AG09319 (cell line): Measurements from ENCODE around the gene RASSF8.

Source experiments
- DNase-seq: peaks from one replicate; pipeline ENCODE4 v3.0.0-alpha.2; 2010; ENCODE audit warnings: low read depth; ENCODE audit errors: extremely low read depth
- CTCF ChIP-seq: IDR thresholded peaks from 2 replicates; pipeline ENCODE4 v1.5.1; 2011; ENCODE audit warnings: low read depth, mild to moderate bottlenecking, inconsistent platforms, low read length, moderate library complexity

Gene RASSF8

GRCh38 chr12:26032290-26032689 lies 73.8 kb downstream of the RASSF8 start:
- DNase-seq: no peak
- TF ChIP-seq CTCF: no peak

- DNase-seq: no peak
- TF ChIP-seq CTCF: no peak
Measured at GRCh38 chr12:26032719-26033241, 74.3 kb downstream of the RASSF8 start.

GRCh38 chr12:26034371-26035142 lies 76.1 kb downstream of the RASSF8 start:
- no peak for TF ChIP-seq CTCF
- peak; percentile 49 for DNase-seq

- TF ChIP-seq CTCF: no peak
- no peak for DNase-seq
Measured at GRCh38 chr12:26036877-26037276, 78.4 kb downstream of the RASSF8 start.

- DNase-seq: no peak
- TF ChIP-seq CTCF: no peak
Measured at GRCh38 chr12:26037615-26038220, 79.2 kb downstream of the RASSF8 start.

GRCh38 chr12:26042645-26043044 lies 84.2 kb downstream of the RASSF8 start:
- no peak for DNase-seq
- no peak for TF ChIP-seq CTCF
